SJSA1 (cell line): ENCODE measurements around the gene CDK5R1. TPM values are rescaled to one million over a fixed set of nuclear protein-coding genes. Genes with fewer than 3 reads are reported as not detected.

ENCODE experiments used
- DNase-seq, 2 experiments: peaks; one replicate each; pipeline ENCODE4 v3.0.0-alpha.2; 2015 to 2020; ENCODE audit warnings: low spot score in 2 of 2, low read depth in 1 of 2
- H3K27ac ChIP-seq: fragments of 250-450 bp; sonication (Bioruptor Pico); 2 replicates; pipeline ENCODE4 v1.5.1; 2020; ENCODE audit warnings: mild to moderate bottlenecking, moderate library complexity
- H3K27me3 ChIP-seq: fragments of 250-450 bp; sonication (Bioruptor Pico); replicated peaks from 2 replicates; pipeline ENCODE4 v1.5.1; 2020; ENCODE audit warnings: mild to moderate bottlenecking, moderate library complexity
- H3K36me3 ChIP-seq: fragments of 250-450 bp; sonication (Bioruptor Pico); 2 replicates; pipeline ENCODE4 v1.5.1; 2020; ENCODE audit warnings: mild to moderate bottlenecking
- H3K4me1 ChIP-seq: fragments of 250-450 bp; sonication (Bioruptor Pico); replicated peaks from 2 replicates; pipeline ENCODE4 v1.6.1; 2021; ENCODE audit warnings: mild to moderate bottlenecking
- H3K4me3 ChIP-seq: fragments of 250-450 bp; sonication (Bioruptor Pico); 2 replicates; pipeline ENCODE4 v1.5.1; 2020; ENCODE audit warnings: mild to moderate bottlenecking
- H3K9me3 ChIP-seq: fragments of 250-450 bp; sonication (Bioruptor Pico); replicated peaks from 2 replicates; pipeline ENCODE4 v1.5.1; 2020; ENCODE audit warnings: mild to moderate bottlenecking
- total RNA-seq: library from RNA; depleted of rRNA; stranded (reverse); fragments of >200 nt; shearing (Covaris generic); gene quantifications from 2 replicates; pipeline ENCODE4 v1.2.3, GENCODE V29; 2014

The CDK5R1 gene
- total RNA-seq, 1 experiment from 2014 or later = 2.5 TPM

DNA sequence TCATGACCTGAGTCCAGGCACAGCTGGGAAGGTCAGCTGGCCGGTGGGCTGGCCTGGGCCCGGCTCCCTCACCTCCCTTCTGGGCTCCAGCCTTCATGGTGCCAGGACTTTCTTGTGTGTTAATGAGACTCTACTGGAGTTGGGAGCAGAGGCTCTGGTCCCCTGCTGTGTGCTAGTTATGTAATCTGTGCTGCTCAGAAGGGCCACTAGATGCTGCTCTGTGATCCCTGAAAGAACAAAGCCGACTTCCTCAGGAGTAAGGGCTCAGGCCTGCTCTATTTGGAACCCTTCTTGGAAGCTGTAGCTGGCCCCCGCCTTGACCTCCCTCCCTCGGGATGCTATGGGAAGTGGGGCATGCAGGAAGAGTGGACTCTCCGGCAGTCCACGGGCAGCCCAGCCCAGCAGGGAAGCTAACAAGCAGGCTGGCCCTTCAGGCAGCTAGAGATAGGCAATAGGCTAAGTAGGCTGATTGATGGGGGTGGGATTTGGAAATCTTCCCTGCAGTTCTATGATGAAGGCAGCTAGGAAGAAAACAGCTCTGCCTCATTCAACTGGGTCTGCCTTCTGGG lies 3.3 kb upstream of the CDK5R1 start:
- DNase-seq = peak in 1 of 2 experiments; percentile 38
- Histone ChIP-seq H3K27ac (no peak overlapping the region), H3K4me1 (peaks cover 18% of the 10 kb centered on the region), H3K36me3 (peaks cover 48% of the 10 kb centered on the region), H3K4me3 (no peak overlapping the region), H3K27me3 (no peaks in the 10 kb centered on the region), H3K9me3 (no peaks in the 10 kb centered on the region)

DNA sequence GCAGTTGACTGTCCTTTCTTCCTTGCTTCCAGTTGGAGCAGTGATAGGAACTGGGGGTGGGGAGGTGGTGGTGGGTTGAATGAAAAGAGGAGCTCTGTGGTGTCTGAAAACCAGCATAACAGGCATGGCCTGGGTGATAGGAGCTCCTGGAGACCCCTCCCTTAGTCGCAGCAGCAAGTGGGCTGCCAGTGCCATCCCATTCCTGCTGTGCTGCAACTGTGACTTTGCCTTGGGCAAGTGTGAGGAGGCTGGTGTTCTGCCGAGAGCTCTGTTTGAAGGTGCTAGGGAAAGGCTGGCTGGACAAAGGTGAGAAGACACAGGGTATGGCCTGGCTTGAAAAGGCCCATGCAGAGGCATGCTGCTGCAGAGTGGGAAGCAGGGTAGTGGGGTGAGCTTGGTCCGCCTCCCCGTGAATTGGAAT lies 2.7 kb upstream of the CDK5R1 start:
- Histone ChIP-seq H3K36me3 (peaks cover 46% of the 10 kb centered on the region), H3K27ac (no peak overlapping the region), H3K9me3 (no peaks in the 10 kb centered on the region), H3K4me3 (no peak overlapping the region), H3K27me3 (no peaks in the 10 kb centered on the region), H3K4me1 (peaks cover 18% of the 10 kb centered on the region)
- DNase-seq = no peak

DNA sequence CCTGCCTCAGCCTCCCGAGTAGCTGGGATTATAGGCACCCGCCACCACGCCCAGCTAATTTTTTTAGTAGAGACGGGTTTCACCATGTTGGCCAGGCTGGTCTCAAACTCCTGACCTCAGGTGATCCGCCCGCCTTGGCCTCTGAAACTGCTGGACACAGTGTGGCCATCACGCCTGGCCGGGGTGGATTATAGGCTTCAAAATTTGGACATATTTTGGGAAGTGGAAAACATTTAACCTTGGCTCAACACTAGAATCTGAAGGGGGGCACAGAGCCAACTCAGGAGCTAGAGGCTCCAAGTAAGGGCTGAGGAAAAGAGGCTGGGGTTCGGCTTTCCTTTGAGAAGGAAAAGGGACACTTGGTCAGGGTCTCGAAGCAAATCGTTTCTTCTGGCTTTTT lies 2.2 kb upstream of the CDK5R1 start:
- Histone ChIP-seq H3K27ac (no peak overlapping the region), H3K36me3 (peaks cover 40% of the 10 kb centered on the region), H3K4me3 (no peak overlapping the region), H3K4me1 (peaks cover 18% of the 10 kb centered on the region), H3K27me3 (no peaks in the 10 kb centered on the region), H3K9me3 (no peaks in the 10 kb centered on the region)
- DNase-seq = no peak

DNA sequence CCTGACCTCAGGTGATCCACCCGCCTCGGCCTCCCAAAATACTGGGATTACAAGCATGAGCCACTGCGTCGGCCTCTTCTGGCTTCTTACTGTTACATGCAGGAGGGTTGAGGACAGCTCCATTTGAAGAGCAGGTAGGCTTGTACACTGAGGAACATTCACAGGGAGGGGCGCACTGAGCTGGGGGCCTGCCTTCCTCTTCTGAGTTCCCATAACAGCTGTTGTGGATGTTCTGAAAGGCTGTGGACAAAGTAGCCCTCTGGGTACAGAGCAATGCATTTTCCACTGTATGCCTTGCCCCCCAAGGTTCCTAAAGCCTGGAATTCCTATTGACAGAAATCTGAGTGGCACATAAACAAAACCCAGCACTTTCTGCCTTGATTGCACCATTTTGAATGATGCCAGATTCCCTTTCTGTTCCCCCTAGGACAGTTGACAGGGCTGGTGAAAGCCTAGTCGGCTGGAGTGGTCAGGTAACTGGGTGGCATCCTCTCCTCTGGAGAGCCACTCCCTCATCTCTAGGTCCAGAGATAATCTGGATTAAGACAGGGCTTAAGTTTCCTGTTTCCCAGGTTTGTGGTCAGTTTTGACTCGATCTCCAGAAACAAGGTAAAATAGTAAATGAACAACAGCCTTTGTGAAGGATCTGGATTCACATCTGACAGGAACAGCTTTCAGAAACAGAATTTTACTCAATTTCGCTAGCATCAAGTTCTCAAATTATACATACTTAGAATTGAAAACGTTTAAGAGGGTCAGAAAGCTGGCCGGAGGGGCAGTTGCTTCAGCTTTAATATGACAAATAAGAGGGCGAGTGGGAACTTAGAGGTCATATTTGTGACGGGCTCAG lies 1.3 kb upstream of the CDK5R1 start:
- H3K4me1 ChIP-seq = peaks cover 18% of the 10 kb centered on the region
- no peak overlapping the region for H3K27ac ChIP-seq
- no peak overlapping the region for H3K4me3 ChIP-seq
- no peaks in the 10 kb centered on the region for H3K9me3 ChIP-seq
- peaks cover 32% of the 10 kb centered on the region for H3K36me3 ChIP-seq
- no peaks in the 10 kb centered on the region for H3K27me3 ChIP-seq
- DNase-seq = no peak

DNA sequence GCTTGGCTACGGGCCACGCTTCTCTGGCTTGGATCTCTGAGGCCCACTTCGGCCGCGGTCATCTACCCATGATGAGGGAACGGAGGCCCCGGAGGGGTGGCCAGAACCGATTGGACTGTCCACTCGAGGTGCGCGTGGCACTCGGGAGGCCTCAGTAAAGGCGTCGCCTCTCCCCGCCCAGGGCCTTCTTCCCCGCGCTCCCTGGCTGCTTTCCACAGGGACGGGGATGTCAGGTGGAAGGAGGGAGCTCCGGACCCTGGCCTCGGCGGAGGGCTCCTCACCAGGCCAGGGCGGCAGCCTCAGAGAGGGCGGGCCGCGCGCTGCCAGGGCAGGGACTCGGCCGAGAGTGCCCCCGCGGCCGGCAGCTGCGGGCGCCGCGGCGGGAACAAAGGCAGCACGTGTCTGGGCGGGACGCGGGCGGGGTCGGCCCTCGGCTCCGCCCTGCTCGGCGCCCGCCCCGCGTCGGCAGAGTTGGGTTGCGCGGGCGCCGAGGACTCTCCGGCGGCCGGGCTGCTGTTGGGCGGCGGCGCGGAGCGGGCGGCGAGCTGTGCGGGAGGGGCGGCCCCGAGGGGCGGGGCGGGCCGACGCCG lies 587 bp upstream of the CDK5R1 start:
- Histone ChIP-seq H3K4me3 (peak overlapping the region; percentile 79), H3K27ac (no peak overlapping the region), H3K27me3 (no peaks in the 10 kb centered on the region), H3K4me1 (peaks cover 18% of the 10 kb centered on the region), H3K36me3 (peaks cover 27% of the 10 kb centered on the region), H3K9me3 (no peaks in the 10 kb centered on the region)
- DNase-seq = peak in 1 of 2 experiments; percentile 50

DNA sequence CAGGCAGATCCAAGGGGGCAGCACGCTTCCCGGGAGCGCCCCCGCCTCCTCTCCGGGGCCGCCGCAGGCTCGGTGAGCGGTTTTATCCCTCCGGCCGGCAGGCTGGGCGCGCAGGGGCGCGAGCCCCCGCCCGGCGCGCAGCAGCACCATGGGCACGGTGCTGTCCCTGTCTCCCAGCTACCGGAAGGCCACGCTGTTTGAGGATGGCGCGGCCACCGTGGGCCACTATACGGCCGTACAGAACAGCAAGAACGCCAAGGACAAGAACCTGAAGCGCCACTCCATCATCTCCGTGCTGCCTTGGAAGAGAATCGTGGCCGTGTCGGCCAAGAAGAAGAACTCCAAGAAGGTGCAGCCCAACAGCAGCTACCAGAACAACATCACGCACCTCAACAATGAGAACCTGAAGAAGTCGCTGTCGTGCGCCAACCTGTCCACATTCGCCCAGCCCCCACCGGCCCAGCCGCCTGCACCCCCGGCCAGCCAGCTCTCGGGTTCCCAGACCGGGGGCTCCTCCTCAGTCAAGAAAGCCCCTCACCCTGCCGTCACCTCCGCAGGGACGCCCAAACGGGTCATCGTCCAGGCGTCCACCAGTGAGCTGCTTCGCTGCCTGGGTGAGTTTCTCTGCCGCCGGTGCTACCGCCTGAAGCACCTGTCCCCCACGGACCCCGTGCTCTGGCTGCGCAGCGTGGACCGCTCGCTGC lies 832 bp downstream of the CDK5R1 start:
- H3K36me3 ChIP-seq = peaks cover 17% of the 10 kb centered on the region
- peaks cover 18% of the 10 kb centered on the region for H3K4me1 ChIP-seq
- no peaks in the 10 kb centered on the region for H3K27me3 ChIP-seq
- DNase-seq = no peak
- no peak overlapping the region for H3K27ac ChIP-seq
- peak overlapping the region; percentile 79 for H3K4me3 ChIP-seq
- no peaks in the 10 kb centered on the region for H3K9me3 ChIP-seq

DNA sequence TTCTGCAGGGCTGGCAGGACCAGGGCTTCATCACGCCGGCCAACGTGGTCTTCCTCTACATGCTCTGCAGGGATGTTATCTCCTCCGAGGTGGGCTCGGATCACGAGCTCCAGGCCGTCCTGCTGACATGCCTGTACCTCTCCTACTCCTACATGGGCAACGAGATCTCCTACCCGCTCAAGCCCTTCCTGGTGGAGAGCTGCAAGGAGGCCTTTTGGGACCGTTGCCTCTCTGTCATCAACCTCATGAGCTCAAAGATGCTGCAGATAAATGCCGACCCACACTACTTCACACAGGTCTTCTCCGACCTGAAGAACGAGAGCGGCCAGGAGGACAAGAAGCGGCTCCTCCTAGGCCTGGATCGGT lies 1.4 kb downstream of the CDK5R1 start:
- no peak overlapping the region; the same call in 1 of the 2 replicates for H3K4me3 ChIP-seq
- peaks cover 18% of the 10 kb centered on the region for H3K4me1 ChIP-seq
- no peak for DNase-seq
- peaks cover 13% of the 10 kb centered on the region for H3K36me3 ChIP-seq
- H3K9me3 ChIP-seq = no peaks in the 10 kb centered on the region
- H3K27me3 ChIP-seq = no peaks in the 10 kb centered on the region
- H3K27ac ChIP-seq = no peak overlapping the region

DNA sequence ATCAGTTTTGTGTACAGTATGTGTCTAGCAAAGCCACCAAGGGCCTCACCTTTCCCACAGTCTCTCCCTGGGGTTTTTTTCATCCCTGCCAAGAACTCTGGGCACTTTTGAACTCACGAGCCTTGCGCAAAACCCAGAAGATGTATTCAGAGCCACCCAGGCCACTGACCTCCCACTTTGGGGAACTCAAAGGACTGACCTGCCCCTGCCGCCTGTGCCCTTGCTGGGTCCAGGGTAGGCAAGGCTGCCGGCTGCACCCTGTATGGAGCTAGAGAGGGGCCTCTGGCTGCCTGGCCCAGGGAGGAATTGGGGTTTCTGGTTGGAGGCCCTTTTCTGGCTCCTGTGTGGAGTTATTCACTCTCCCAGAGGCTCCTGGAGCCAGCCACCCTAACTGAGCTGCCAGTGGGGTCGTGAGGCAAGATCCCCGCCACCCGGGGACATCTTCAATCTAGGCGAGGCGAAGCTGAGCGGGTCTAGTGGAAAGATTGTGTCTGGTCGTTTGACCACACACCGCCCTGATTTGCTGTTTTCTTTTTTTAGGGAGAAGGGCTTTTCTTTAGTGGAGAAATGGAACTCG lies 1.9 kb downstream of the CDK5R1 start:
- Histone ChIP-seq H3K4me3 (no peak overlapping the region), H3K9me3 (no peaks in the 10 kb centered on the region), H3K27me3 (no peaks in the 10 kb centered on the region), H3K36me3 (peaks cover 13% of the 10 kb centered on the region), H3K4me1 (peaks cover 18% of the 10 kb centered on the region), H3K27ac (no peak overlapping the region)
- no peak for DNase-seq

DNA sequence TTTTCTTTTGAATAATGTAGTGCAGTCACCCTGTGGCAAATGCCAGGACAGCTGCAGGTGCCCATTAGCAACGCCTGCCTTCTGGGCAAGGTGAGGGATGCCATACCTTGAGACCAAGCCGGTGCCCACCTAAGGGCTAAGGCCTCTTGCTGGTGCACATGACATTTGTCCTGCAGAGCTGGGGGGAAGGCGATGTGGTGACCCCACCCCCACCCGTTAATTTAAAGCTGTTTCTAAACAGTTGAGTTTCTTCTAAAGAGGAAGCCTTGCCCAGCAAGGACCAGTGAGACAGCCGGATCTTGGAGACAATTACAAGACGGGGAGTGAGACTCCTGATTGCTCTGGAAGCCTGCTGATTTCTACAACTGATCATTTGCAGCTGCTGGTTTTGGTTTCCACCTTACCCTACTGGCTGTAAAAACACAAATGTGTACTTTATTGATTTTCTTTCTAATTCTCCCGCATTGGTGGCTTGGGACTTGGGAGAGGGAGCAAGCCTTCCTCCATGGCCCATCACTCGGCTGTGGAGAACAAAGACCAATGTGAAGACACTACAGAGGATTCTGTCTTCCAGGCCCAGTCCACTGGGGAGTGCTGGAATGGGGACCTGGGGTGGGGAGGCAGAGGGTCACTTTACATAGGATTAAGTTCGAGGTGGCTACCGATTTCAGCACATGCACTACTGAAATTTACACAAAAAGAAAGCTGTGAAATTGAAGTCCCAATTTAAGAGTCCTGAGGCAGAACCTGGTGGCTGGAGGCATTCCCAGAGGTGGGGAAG lies 2.7 kb downstream of the CDK5R1 start:
- DNase-seq = no peak
- H3K27me3 ChIP-seq = no peaks in the 10 kb centered on the region
- H3K4me3 ChIP-seq = no peak overlapping the region
- peaks cover 18% of the 10 kb centered on the region for H3K4me1 ChIP-seq
- H3K27ac ChIP-seq = no peak overlapping the region
- H3K9me3 ChIP-seq = no peaks in the 10 kb centered on the region
- peaks cover 13% of the 10 kb centered on the region for H3K36me3 ChIP-seq

DNA sequence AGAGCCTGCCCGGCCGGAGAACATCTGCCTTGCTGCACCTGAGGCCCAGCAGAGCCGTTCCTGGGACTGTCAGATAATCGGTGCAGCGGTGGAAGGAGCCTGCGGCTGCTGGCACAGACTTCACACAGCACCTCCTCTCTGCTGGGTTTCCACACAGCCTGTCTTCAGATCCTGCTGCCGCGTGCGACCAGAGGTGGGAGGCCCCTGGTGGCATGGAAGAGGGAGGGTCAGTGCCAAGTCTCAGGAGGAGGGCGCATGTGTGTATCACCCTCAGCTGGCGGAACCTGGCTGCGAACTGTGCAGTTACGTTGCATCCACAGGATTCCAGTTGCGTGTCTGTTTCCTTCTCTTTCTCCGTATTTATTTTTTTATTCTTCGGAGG lies 3.3 kb downstream of the CDK5R1 start:
- H3K27ac ChIP-seq = no peak overlapping the region
- no peak for DNase-seq
- H3K4me1 ChIP-seq = peaks cover 18% of the 10 kb centered on the region
- no peaks in the 10 kb centered on the region for H3K27me3 ChIP-seq
- peaks cover 13% of the 10 kb centered on the region for H3K36me3 ChIP-seq
- H3K4me3 ChIP-seq = no peak overlapping the region
- no peaks in the 10 kb centered on the region for H3K9me3 ChIP-seq

DNA sequence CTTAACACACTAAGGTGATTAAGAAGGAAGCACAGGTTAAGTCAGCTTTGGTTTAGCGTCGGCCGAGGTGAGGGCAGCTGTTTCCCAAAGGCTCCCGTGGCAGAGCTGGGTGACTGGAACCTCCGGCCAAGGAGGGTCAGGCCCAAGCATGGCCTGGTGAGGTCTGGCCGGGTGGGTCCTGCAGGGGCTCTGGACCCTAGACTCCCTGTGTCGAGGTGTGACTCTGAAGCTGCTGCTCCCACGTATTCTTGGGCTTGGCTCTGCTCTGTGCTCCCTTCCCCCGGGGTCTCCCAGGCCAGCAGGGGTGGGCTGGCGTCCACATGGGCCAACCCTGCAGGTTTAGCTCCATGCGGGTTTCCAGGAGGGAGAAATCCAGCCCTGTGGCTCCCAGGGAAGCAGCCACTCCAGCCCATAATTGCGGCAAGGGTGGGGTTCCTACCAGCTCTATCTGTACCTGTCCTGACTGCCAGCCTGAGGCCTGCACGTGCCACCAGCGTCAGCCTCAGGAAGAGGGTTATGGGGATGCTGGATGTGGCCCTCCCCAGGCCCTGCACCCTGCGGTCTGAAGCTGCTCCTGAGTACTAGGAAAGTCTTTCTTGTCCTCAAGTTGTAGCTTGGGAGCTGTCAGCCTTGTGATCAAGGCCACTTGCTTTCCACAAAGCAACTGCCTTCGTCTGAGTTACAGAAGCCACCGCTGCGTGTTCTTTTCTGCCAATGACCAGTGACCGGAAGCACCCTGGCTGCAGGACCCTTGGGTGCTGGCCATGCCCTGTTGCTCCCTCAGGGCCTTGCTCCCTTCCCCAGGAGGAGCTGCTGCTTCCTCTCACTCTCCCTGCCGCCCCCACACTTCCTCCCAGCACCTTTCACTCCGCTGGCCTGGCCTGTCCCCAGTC lies 4.8 kb downstream of the CDK5R1 start:
- no peaks in the 10 kb centered on the region for H3K9me3 ChIP-seq

DNA sequence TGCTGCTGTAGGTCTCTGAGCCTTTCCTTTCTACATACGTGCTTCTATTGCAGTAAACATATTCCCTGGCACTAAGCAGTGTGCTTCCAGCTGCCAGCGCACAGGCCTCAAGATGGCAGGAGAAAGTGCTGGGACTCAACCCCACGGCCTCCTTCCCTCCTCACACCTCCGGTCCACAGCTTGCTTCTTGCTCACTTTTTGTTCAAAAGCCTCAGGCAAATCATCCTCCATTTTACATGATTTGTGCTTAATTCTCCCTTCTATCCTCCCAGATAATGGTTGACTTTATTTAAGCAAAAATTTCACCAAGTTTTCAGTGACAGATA lies 5.4 kb downstream of the CDK5R1 start:
- Histone ChIP-seq H3K9me3 (no peaks in the 10 kb centered on the region), H3K4me1 (peaks cover 30% of the 10 kb centered on the region), H3K36me3 (peaks cover 13% of the 10 kb centered on the region), H3K27me3 (no peaks in the 10 kb centered on the region), H3K4me3 (no peak overlapping the region), H3K27ac (no peak overlapping the region)
- DNase-seq = no peak

More for the DNA sequence above, 4.8 kb downstream of the CDK5R1 start:
- Histone ChIP-seq H3K27ac (no peak overlapping the region), H3K27me3 (no peaks in the 10 kb centered on the region), H3K4me3 (no peak overlapping the region), H3K36me3 (peaks cover 13% of the 10 kb centered on the region), H3K4me1 (peaks cover 25% of the 10 kb centered on the region)
- no peak for DNase-seq
